ENCODE results near the gene POMGNT2. TPM values are rescaled to one million over a fixed set of nuclear protein-coding genes. Genes with fewer than 3 reads are reported as not detected.

POMGNT2 gene
- total RNA-seq, 4 donors from 2014 or later = 22.4 to 39.6 (median 31.1) TPM

DNA sequence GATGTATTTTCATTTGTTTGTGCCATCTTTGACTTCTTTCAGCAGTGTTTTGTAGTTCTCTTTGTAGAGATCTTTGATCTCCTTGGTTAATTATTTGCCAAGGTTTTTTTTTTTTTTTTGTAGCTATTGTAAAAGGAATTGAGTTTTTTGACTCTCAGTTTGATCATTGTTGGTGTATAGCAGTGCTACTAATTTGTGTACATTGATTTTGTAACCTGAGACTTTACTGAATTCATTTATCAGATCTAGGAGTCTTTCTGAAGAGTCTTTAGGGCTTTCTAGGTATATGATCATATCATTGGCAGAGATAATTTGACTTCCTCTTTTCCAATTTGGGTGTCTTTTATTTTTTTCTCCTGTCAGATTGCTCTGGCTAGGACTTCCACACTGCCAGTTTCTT, 42.2 kb upstream of the POMGNT2 start:
- DNase-seq (ENCODE audit: extremely low spot score) = no peak
- H3K36me3 ChIP-seq = no peaks in the 10 kb centered on the region
- H3K27ac ChIP-seq (replicated peaks in 1 of 4) = no peak overlapping the region
- TF ChIP-seq POLR2AphosphoS5 (IDR thresholded peaks at IDR 0.05) = no peak
- TF ChIP-seq, protein P1, sequence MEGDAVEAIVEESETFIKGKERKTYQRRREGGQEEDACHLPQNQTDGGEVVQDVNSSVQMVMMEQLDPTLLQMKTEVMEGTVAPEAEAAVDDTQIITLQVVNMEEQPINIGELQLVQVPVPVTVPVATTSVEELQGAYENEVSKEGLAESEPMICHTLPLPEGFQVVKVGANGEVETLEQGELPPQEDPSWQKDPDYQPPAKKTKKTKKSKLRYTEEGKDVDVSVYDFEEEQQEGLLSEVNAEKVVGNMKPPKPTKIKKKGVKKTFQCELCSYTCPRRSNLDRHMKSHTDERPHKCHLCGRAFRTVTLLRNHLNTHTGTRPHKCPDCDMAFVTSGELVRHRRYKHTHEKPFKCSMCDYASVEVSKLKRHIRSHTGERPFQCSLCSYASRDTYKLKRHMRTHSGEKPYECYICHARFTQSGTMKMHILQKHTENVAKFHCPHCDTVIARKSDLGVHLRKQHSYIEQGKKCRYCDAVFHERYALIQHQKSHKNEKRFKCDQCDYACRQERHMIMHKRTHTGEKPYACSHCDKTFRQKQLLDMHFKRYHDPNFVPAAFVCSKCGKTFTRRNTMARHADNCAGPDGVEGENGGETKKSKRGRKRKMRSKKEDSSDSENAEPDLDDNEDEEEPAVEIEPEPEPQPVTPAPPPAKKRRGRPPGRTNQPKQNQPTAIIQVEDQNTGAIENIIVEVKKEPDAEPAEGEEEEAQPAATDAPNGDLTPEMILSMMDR (IDR thresholded peaks at IDR 0.05) = no peak
- no peak for TF ChIP-seq EP300 (IDR thresholded peaks at IDR 0.05)
- no peak for TF ChIP-seq POLR2A (IDR thresholded peaks at IDR 0.05; ENCODE audit: low read depth)
- no peaks in the 10 kb centered on the region for H3K9me3 ChIP-seq
- H3K27me3 ChIP-seq = no peaks in the 10 kb centered on the region
- peaks cover 2 to 7% (median 6%) of the 10 kb centered on the region in 4 donors for H3K4me1 ChIP-seq
- no peak overlapping the region for H3K4me3 ChIP-seq
- intact Hi-C loops (cut with DNase I) = no loop called here

DNA sequence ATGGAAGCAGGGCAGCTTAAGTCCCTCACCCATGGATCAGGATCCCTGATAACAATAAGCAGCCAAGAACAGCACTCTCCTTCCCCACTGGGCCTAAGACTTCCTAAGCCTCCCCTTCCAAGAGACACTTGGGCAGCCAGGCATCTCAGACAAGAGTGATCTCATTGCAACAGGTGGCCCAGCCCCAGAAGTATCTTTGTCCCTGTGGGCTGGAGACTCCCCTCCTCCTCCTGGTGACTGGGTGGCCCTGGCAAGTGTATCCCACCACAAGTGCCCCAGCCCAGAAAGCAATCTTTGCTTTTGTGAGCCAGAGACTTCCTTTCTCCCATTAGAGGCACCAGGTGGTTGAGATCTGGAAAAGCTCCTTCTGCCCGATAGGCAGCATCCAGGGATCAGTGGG, 40.7 kb upstream of the POMGNT2 start:
- H3K27ac ChIP-seq (replicated peaks in 1 of 4) = no peak overlapping the region
- H3K4me3 ChIP-seq = no peak overlapping the region
- H3K27me3 ChIP-seq = no peaks in the 10 kb centered on the region
- no peaks in the 10 kb centered on the region for H3K9me3 ChIP-seq
- no peaks in the 10 kb centered on the region for H3K36me3 ChIP-seq
- intact Hi-C loops (cut with DNase I) = no loop called here
- no peaks in the 10 kb centered on the region for H3K4me1 ChIP-seq
- WGBS = 100% methylated on average over 1 of the region's 1 CpG
- TF ChIP-seq EP300 (IDR thresholded peaks at IDR 0.05) (no peak), POLR2A (IDR thresholded peaks at IDR 0.05; ENCODE audit: low read depth) (no peak), POLR2AphosphoS5 (IDR thresholded peaks at IDR 0.05) (no peak)
- TF ChIP-seq, protein P1 (IDR thresholded peaks at IDR 0.05) = no peak
- DNase-seq (ENCODE audit: extremely low spot score) = peak; percentile 83

DNA sequence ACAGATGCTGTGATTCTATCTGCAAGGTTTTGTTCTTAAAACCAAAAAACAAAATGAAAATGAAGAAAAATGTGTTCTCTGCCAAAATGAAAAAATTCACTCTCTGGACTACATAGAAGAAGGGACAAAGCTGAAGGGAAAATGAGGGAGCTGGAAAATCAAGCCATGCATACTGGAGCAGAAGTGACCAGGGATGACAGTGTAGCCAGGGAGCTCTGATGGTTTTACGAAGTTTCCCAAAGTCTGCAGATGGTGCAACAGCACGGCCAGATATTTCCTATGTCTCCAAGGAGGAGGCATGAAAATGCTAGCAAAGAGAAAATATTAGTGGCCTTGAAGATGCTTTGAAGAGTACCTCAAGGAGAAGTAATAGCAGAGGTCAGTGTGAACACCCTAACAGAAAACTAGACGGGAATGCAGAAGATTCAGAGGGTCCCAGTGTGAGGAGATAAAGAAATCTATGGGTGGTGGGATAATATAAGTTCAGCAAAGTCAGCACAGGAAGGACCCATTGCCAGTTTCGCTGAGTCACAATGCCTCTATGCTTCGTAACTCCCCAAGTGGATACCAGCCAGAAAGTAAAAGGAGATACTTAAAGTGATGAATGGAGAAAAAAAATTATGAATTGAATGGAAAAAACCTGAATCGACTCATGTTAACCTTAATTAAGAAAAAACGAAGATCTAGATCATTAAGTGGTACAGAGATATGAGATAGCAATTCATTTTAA, 39.0 kb upstream of the POMGNT2 start:
- H3K4me3 ChIP-seq = no peak overlapping the region
- H3K27ac ChIP-seq (replicated peaks in 1 of 4) = no peak overlapping the region
- WGBS = 65% methylated on average over 7 of the region's 7 CpGs
- intact Hi-C loops (cut with DNase I) = no loop called here
- no peak for TF ChIP-seq POLR2AphosphoS5 (IDR thresholded peaks at IDR 0.05)
- TF ChIP-seq EP300 (IDR thresholded peaks at IDR 0.05) = no peak
- TF ChIP-seq, protein P1 (IDR thresholded peaks at IDR 0.05) = no peak
- no peak for TF ChIP-seq POLR2A (IDR thresholded peaks at IDR 0.05; ENCODE audit: low read depth)
- H3K9me3 ChIP-seq = no peaks in the 10 kb centered on the region
- DNase-seq (ENCODE audit: extremely low spot score) = peak; percentile 91
- no peaks in the 10 kb centered on the region for H3K4me1 ChIP-seq
- H3K36me3 ChIP-seq = no peaks in the 10 kb centered on the region
- no peaks in the 10 kb centered on the region for H3K27me3 ChIP-seq

DNA sequence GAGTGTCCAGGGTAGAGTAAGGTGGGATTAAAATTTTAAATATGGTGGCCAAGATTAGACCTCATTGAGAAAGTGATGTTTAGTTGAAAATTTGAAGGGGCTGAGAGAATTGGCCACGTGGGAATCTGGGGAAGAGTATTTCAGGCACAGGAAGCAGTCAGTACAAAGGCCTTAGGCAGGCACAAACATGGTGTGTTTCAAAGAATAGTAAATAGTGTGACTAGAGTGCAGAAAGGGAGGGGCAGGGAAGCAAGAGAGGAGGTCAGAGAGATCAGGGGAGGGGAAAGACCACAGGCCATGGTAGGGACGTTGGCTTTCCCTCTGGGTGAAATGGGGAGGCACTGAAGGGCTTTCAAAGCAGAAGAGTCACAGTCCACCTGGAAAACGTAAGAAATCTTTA, 36.6 kb upstream of the POMGNT2 start:
- H3K4me3 ChIP-seq = no peak overlapping the region
- TF ChIP-seq EP300 (IDR thresholded peaks at IDR 0.05) (no peak), POLR2A (IDR thresholded peaks at IDR 0.05; ENCODE audit: low read depth) (no peak), POLR2AphosphoS5 (IDR thresholded peaks at IDR 0.05) (no peak)
- TF ChIP-seq, protein P1 (IDR thresholded peaks at IDR 0.05) = no peak
- H3K36me3 ChIP-seq = no peaks in the 10 kb centered on the region
- 53% methylated on average over 3 of the region's 3 CpGs for WGBS
- DNase-seq (ENCODE audit: extremely low spot score) = peak; percentile 53
- intact Hi-C loops (cut with DNase I) = no loop called here
- H3K27ac ChIP-seq (replicated peaks in 1 of 4) = no peak overlapping the region
- no peaks in the 10 kb centered on the region for H3K4me1 ChIP-seq
- H3K27me3 ChIP-seq = no peaks in the 10 kb centered on the region
- H3K9me3 ChIP-seq = peaks cover 0 to 2% (median 0%) of the 10 kb centered on the region in 4 donors

All from esophagus muscularis mucosa (tissue), 4 donors.